Measurements from ENCODE around the gene CEBPG.

Gene CEBPG

DNA sequence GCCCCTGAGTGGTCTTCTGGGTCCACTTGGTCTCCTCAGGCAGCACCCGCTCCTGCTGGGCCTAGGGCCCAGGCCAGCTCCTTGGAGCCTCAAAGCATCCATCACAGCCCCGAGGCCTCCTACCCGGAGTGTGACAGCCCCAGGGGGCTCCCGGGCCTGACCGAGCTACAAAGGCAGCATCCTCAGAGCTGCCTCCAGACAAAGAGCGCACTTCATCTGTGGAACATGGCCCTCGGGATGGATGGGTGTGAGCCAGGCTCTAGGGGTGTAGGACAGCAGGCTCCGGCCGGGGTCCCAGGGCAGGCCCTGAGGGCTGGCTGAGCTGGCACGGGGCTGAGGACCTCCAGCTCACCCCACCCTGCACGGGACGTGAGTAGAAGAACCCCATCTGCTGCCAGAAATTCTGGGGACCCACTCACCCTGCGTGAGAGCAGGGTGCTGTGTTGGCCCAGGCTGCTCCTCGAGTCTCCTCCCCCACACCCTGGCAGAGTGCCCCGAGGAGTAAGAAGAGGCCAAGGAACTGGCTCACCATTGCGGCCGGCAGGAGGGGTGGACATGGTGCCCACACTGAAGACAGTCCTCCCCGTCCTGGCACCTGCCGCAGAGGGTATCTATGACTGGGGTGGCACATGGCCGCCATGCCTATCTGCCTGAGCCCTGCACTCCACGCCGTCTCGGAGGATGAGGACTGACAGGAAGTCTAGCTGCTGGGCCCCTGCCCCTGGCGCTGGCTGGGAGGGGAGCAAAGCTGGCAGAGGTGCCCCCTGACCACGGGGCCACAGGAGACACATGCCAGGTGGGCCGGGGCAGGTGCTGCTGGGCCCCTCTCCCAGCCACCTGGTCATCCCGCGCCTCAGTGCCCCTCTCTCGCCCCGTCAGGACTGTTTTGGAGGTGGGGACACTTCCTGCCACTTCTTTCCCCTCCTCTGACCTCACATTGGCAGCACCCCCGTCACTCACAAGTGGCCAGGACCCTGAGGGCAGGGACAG lies 22.3 kb downstream of the CEBPG start:
- DNase-seq, result no peak

DNA sequence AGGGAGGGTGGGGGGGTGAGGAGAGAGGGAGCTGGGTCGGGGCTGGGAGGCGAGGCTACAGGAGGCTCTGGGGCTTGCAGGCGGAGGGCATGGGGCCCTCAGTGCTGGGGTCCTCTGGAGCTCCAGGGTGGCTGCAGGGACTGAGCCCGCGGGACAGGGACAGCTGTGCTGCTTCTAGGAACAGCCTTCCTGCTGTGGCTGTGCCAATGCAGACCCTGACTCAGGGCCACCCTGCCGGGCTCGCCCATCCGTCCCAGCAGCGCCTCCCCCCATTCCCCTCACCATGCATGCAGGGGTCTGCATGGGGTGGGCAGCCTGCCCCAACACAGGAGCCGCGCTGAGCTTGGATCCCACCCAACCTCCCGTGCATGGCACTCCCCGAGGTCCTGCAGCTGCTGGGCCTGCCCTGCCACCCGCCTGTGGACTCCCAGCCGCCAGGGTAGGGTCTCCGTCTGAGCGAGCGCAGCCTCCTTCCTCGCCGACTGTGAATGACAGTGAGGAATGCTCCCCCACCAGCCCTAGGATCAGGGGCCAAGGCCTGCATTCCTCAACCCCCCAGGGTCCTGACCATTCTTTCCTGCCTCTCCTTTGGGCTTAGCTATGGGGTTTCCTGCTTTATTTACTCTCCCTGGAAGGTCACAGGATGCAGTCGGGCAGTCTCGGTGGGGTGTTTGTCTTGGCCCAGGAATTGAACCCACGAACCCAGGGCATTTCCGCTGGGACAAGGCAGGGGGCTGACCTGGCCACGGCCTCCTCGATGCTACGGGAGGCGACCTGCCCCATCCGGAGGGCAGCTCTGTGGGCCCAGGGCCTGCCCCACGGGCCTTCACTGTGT lies 23.4 kb downstream of the CEBPG start:
- no peak for DNase-seq

DNA sequence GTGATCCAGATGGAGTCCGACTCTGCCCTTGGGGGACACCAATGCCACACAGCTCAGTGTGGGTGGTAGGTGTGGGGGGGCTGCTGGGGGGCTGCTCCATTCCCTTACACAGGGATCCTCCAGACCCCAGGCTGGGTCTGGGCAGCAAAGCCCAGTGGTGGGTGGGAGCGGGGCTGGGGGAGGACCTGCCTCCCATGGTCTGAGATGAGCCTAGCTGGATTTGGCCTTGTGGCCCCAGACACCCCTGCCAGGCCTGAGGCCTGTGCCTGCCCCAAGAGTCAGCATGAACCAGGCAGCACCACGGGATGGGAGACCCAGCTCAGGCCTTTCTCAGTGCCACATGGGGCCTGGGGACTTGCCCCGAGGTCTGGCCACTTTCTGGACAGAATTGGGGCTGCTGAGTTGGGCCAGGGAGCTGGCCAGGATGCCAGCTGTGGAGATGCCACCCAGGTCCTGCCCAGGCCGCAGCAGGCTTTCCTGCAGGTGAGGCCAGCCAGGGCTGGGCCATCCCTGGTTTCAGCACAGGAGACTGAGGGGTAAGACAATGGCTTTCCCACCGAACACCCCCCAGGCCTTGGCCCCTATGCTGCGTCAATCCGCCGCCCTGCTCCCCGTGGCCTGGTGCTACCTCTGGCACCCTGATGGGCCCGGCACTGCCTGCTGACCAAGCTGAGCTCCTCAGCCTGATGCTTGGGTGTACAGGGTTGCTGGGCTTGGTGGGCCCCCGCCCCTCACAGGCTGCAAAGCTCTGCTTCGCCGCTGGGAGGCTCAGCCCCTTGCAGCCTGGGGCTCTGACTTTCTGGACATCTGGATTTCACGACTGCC lies 24.2 kb downstream of the CEBPG start:
- no peak for DNase-seq

DNA sequence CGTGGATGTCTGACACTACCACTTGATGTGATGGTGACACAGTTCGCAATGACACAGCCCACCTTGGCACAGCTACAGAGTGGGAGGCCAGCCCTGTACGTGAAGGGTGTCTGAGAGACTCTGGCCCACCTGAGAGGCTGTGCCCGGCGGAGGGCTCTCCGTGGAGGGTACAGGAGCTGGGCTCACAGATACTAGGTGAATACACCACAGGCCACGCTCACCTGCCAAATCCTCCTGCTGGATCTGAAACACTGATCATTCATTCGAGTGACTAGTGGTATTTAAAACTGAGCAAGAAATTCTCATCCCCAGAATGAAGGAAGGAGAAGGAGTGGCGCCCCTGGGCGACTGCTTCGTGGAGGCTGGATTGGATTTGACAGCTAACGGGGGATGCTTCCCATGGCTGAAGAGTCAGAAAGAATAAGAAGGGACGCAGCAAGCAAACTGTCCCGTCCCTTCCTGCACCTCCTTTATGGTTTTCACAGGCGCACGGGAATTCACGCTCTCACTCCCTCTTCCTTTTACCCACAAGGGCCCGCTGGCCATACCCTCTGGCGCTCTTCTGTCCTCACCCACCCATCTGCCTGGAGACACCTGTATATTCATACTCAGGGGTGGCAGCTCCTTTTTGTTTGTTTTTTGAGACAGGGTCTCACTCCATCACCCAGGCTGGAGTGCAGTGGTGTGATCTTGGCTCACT lies 25.0 kb downstream of the CEBPG start:
- no peak for DNase-seq

DNA sequence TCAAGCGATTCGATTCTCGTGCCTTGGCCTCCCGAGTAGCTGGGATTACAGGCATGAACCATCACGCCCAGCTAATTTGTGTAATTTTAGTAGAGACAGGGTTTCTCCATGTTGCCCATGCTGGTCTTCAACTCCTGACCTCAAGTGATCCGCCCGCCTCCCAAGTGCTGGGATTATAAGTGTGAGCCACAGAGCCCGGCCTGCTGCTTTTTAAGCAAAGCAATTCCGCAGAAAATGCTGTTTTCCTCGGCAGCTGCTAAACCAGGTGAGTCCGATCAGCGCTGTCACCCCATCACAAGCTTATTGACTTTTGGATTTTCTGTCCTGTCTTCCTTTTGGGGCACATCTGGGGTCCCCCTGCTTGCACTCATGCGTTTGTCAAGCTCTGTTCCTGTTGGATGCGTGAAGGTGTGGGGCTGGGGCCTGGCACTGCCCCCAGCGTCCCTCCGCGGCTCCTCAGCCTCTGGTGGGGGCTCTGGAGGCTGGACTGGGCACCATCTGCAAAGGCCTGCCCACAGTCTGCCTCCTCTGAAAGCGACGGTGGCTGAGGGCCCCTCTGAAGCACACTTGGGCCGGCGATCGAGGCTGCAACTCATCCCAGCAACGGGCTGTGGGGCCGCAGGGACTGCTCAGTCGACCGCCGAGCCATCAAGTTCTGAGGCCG lies 25.7 kb downstream of the CEBPG start:
- DNase-seq, result no peak

DNA sequence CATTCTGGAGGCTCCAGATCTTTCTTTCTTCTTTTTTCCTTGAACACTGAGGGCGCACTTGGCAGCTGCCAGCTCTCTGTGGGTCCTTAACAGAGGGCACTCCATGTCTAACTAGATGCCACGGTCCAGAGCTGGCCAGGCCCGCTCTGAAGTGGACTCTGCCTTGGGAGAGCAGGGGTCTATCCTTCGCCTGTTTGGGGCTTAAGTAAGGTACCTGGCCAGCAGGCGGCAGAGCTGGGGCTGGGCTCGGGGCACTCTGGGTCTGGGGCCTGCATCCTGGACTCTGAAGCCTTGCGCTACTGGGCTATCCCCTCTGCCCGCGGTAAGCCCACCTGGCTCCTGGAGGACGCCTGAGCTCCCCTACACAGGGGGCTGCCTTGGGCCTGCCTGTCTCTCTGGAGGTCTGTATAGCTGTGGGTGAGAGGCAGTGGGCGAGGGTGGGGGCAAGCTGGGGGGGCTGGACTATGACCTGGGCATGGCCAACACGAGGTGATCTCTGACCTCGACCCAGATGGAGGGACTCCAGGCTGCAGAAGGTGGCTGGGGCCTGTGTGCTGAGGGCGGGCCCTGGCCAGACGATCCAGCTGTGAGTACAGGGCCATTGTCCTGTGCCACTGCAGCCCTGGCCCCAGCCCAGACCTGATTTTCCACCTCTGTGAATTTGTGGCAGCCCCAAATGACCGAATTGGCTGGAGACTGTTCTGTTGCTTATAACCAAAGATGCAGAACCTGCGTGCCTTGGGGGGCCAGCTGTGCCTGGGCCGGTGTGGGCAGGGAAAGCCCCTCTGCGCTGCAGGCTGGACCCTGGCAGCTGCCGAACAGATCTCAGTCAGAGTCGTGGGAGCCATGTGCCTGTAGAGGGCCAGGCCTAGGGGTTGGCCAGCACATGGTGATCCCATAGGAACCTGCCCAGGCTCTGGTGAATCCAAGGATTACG lies 26.5 kb downstream of the CEBPG start:
- no peak for DNase-seq

DNA sequence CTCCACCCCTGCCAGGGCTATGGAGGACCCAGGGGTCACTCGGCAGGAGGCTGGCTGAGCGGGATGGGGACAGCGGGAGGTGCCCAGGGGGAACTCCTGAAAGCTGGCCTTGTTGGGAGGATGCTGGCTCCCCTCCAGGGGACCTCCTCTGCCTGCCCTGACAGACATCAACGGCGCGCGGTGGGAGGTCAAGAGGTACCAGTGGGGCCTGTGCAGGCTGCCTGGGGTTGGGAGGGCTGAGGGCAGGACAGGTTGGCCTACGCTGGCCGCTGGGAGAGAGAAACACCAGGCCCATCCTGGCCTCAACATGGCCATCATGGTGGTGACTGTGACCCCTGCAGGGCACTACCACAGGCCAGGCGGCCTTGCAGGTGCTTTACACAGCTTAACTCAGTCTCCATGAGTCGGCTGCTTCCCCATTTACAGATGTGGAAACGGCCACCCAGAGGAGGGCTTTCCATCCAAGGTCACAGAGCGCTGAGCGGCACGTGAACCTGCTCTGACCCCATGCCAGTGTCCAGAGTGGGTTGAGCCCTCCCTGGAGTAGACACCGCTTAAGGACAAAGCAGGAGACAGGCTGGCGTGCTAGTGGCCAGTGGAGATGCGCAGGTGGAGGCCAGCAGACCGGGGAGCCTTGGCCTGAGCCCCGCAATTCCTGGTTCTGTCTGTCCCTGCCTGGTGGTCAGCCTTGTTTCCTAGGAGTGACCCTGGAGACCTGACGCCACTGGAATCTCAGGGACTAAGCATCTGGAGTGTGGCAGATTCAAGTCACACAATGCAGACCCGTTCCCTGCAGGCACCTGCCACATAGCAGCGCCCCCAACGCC lies 27.6 kb downstream of the CEBPG start:
- no peak for DNase-seq

DNA sequence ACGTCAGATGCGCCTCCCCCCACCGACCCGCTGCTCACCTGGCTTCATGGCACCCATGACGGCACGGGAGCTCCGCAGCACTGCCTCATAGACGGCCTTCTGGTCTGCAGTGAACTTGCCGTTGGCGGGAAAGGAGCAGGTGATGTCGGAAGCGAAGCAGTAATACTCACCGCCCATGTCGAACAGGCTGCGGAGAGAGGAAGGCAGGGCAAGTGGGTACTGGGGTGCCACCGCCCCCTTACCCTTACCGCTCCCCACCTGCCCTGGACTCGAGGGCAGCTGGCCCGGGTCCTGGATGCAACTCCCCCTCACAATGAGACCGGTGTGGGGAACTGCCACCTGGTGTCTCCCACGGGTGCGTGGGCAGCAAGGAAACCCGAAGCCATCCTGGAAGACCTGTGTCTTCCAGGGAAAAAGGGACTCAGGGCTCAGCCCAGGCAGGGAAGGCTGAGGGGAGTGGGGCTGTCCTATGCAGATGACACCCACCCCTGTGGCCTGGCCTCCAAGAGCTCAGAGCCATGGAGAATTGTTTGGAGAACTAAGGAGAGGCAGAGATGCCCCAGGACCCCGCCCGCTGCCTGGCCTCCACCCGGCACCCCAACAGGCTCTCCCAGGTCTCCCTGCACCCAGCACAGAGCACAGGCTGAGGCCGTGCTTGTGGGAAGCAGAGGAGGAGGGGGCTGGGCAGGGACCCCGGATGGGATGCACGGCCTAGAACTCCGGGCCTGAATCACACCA lies 28.3 kb downstream of the CEBPG start:
- no peak for DNase-seq

DNA sequence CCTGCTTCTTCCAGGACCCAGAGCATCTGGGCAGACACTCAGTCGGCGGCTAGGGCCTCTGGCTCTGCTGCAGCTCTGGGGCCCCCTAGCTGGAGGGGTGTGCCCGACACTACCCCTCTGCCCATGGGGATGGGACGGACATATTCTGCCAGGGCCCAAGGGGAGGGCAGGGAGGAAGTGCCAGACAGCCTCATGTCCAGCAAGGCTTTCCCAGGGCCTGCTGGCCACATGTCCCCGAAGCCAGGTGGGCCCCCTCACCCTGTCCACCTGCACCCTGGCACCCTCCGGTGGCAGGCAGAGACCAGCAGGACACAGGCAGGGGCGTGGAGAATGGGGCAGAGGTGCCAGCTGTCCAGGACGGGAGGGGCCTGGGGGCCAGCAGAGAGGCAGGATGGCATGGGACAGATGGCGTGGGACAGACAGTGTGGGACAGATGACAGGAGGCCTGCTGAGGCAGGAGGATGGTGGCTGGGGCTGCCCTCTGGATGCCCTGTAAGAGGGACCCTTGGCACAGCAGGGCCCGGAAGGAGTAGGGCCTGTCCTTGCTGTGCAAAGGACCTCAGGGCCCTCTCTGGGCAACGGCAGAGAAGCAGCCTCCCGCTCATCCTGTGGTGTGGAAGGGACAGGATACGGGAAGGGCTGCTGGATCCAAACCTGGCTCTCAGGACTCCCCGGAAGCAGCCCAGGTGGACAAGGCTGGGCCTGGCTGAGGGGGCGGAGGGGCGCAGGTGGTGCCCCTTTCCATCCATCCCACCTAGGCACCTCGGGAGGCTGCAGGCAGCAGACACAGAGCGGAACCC lies 29.1 kb downstream of the CEBPG start:
- DNase-seq, result no peak

DNA sequence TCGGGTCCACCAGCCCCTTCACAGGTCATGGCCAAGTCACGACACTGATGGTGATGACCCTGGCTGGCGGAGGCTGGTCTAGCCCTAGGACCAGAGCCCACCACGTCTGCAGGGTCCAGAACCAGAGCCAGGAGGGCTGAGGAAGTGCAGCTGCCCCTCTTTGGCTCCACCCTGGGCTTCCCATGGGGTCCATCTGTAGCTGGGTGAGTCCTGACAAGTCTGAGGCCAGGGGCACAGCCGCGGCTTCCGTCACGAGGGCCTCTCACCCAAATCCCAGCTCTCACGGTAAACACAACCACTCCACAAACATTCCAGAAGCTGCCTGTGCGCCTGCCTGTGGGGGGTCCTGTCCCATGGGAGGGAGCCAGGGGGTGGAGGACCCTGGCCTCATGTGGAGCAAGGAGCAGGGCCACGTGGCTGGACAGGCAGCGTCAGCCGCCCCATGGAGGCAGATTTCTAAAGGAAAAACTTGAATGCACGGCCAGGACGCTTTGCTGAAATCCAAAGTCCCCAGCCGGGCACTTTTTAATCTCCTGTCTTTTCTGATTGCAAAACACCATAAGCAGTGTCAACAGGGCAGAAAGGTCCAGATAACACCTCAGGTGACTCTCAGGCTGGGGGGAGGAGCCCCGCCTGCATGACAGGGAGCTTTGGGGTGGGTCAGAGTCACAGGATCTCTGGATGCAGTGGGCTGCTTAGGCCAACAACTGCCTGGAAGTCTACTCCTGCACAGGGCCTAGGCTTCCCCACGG lies 29.9 kb downstream of the CEBPG start:
- DNase-seq, result no peak

DNA sequence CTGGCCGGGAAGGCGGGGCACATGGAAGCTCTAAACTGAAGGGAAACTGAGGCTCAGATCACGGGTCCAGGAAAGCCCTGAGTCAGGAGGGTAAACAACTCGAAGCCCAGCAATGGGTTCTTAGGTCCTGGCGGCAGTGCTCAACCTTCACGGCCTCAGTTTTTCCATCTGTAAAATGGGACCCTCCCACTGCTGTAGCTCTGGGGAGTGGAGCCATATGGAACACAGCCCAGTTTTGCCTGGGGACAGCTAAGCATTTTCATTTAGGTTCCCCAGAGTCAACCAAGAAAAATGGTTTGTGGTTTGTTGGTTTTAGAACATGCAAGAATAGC lies 30.4 kb downstream of the CEBPG start:
- no peak for DNase-seq

DNA sequence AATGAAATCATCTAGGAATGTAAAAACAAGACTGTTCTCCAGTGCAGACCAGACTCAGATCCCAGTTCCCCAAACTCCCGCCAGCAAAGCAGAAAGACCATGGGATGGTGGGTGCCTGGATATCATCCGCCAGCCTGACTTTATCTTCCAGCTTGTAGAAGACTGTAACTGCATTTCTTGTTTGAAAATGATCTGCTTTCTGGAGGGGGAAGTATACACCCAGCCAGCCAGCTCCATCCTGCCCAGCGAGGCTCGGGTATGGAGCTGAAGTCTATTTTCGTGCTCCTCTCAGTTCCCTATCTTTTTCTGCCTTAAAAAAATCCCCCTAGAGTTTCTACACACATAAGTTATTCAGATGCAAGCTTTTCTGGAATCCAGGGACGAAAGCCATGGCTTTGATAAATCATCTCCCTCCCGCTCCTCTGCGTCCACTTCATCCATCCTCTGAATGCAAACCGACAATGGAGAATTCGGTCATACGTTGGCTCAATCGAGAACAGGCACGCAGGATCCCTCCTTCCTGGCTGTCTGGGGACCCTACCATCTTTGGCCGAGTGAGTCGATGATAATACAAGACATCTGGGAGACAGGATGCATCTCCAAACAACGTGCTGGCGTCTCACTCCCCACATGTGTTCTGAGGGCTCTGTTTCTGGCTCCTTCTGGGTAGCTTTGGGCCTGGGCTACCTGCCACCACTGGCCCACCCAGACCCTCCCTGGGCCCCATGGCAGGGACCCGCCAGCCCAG lies 31.2 kb downstream of the CEBPG start:
- no peak for DNase-seq

DNA sequence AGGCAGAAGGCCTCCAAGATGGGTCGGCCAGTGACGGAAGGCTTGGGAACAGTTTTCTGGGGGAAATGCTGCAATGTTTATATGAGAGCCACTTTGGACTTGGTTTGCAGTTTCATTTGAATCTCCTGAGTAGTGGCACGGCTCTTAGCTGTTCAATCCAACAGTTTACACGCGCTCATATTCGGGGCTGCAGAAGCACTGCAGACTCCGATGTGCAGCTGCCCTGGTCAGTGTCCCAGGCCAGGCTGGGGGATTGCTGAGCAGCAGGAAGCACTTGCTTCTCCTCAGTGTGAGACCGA lies 31.7 kb downstream of the CEBPG start:
- no peak for DNase-seq

DNA sequence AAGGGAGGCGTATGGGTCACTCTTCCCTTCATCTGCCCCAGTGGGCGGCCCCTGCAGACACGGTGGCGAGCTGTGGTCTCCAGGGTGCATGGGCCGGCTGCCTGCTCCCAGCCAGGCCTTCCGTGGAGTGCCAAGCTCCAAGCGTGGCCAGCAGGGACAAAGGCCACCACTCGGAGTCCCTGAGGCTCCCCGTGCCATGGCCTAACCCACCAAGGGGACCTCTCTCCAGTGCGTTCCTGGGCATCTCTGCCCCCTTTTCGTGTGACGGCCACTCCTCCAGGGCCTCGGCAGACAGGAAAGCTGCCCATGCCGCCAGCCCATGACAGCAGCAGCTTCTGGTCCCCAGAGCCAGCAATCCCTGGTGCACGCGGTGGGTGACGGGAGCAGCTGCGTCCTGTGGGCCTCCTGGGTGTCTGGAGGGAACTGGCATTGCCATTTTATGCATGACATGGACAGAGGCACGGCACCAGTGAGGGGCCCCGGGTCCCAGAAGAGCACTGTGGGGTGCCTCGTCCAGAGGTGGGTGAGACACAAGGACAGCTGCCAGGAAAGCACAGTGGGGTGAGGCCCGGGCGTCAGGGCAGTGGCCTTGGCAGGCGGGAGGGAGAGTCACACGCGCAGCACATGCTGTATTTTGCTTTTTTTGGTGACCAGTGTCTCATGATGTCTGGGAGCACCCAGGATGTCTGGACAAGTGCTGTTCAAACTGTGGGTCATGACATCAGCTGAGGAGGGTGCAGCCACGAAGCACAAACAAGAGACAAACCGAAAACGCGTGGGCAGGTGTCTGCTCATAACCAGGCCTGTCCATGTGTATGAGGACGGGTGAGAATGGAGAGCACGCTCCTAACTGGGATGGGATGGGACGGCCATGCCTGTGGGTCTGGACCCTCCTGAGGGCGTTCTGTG lies 32.3 kb downstream of the CEBPG start:
- no peak for DNase-seq

DNA sequence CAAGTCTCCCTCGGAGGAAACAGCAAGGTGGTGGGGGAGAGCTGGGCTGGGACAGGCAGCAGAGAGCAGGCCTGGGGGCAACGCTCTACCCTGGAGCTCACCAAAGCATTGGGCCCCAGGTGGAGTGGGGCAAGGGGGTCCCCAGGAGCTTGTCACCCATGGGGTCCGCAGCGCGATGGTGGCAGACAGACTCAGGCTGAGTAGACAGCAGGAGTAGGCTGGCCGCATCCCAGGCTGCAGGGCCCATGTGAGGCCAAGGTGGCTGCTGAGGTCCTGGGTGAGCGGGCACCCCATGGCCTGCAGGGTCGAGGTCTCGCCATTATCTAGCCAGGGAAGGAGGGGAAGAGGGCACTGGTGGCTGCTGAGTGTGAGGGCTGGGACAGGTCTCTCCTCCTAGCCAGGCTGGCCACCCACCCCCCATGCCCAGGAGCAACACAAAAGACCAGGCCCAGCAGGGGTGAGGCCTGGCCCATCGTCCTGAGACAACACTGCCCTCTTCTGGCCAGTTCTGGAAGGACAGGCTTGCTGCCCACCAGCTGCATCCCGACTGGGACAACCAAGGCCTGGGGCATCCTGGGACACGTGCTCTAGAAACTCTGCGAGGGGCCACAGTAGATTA lies 33.1 kb downstream of the CEBPG start:
- DNase-seq, result no peak
